ENCODE data around the gene KAT8. TPM values are rescaled to one million over a fixed set of nuclear protein-coding genes. Genes with fewer than 3 reads are reported as not detected.

KAT8 gene
- total RNA-seq, 1 experiment from 2014 or later = 42.0 TPM

GRCh38 chr16:31079342-31079944, 38.0 kb upstream of the KAT8 start:
- DNase-seq (ENCODE audit: unreplicated experiment) = no peak
- Mint-ChIP-seq H3K27ac (ENCODE audit: low read depth, unreplicated experiment) (no peak overlapping the region), H3K9me3 (ENCODE audit: unreplicated experiment) (no peaks in the 10 kb centered on the region), H3K4me1 (ENCODE audit: insufficient read depth, unreplicated experiment) (peaks cover 14% of the 10 kb centered on the region), H3K27me3 (ENCODE audit: insufficient read depth, unreplicated experiment) (no peaks in the 10 kb centered on the region), H3K4me3 (ENCODE audit: unreplicated experiment) (no peak overlapping the region), H3K36me3 (ENCODE audit: insufficient read depth, unreplicated experiment) (peaks cover 25% of the 10 kb centered on the region)
- CTCF ChIA-PET = interaction anchor here (1.7 kb wide), 1 partner anchor 20 kb away, joined by 3 read pairs; no protein-coding TSS in a partner anchor
- POLR2A ChIA-PET = interaction anchor here (0.7 kb wide), 1 partner anchor 381 kb away, joined by 3 read pairs; no protein-coding TSS in a partner anchor
- TF ChIP-seq CTCF (IDR thresholded peaks at IDR 0.05; ENCODE audit: unreplicated experiment) = no peak
- no TSS peak for BruUV-seq (replicated peaks)
- intact Hi-C loops (cut with micrococcal nuclease) = no loop called here

GRCh38 chr16:31080035-31080629, 37.3 kb upstream of the KAT8 start:
- H3K27ac Mint-ChIP-seq (ENCODE audit: low read depth, unreplicated experiment) = no peak overlapping the region
- no peaks in the 10 kb centered on the region for H3K9me3 Mint-ChIP-seq (ENCODE audit: unreplicated experiment)
- no peak for TF ChIP-seq CTCF (IDR thresholded peaks at IDR 0.05; ENCODE audit: unreplicated experiment)
- no peak for DNase-seq (ENCODE audit: unreplicated experiment)
- H3K36me3 Mint-ChIP-seq (ENCODE audit: insufficient read depth, unreplicated experiment) = peaks cover 21% of the 10 kb centered on the region
- H3K4me3 Mint-ChIP-seq (ENCODE audit: unreplicated experiment) = no peak overlapping the region
- ChIA-PET POLR2A (interaction anchor here (0.7 kb wide), 1 partner anchor 380 kb away, joined by 3 read pairs; no protein-coding TSS in a partner anchor), CTCF (interaction anchor here (0.7 to 1.7 kb wide), 2 partner anchors 19 to 97 kb away, joined by 3 to 4 read pairs; no protein-coding TSS in a partner anchor)
- peaks cover 7% of the 10 kb centered on the region for H3K4me1 Mint-ChIP-seq (ENCODE audit: insufficient read depth, unreplicated experiment)
- intact Hi-C loops (cut with micrococcal nuclease) = no loop called here
- H3K27me3 Mint-ChIP-seq (ENCODE audit: insufficient read depth, unreplicated experiment) = no peaks in the 10 kb centered on the region
- BruUV-seq (replicated peaks) = no TSS peak

DNA sequence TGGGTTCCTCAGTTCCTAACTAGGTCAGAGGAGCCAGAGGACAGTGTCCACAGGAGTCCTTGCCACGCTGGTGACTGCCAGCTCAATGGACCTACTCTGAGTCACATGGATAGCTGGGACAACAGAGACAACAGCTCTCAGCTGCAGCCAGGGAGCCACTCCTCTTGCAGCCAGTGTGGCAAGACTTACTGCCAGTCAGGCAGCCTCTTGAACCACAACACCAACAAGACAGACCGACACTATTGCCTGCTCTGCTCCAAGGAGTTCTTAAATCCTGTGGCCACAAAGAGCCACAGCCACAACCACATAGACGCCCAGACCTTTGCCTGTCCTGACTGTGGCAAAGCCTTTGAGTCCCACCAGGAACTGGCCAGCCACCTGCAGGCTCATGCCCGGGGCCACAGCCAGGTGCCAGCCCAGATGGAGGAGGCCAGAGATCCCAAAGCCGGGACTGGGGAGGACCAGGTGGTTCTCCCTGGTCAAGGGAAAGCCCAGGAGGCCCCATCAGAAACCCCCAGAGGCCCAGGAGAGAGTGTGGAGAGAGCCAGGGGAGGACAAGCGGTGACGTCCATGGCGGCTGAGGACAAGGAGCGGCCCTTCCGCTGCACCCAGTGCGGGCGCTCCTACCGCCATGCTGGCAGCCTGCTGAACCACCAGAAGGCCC, 36.6 kb upstream of the KAT8 start:
- POLR2A ChIA-PET = interaction anchor here (0.6 to 1.0 kb wide), 4 partner anchors 9 to 47 kb away, joined by 3 read pairs; no protein-coding TSS in a partner anchor
- Mint-ChIP-seq H3K4me1 (ENCODE audit: insufficient read depth, unreplicated experiment) (peaks cover 6% of the 10 kb centered on the region), H3K27ac (ENCODE audit: low read depth, unreplicated experiment) (no peak overlapping the region), H3K36me3 (ENCODE audit: insufficient read depth, unreplicated experiment) (peaks cover 21% of the 10 kb centered on the region), H3K27me3 (ENCODE audit: insufficient read depth, unreplicated experiment) (no peaks in the 10 kb centered on the region), H3K4me3 (ENCODE audit: unreplicated experiment) (no peak overlapping the region), H3K9me3 (ENCODE audit: unreplicated experiment) (no peaks in the 10 kb centered on the region)
- no TSS peak for BruUV-seq (replicated peaks)
- DNase-seq (ENCODE audit: unreplicated experiment) = no peak
- no peak for TF ChIP-seq CTCF (IDR thresholded peaks at IDR 0.05; ENCODE audit: unreplicated experiment)
- CTCF ChIA-PET = no interaction called here
- intact Hi-C loops (cut with micrococcal nuclease) = no loop called here
